Activated T-helper 2 cell treated with anti-CD3 and anti-CD28 coated beads, Interferon-gamma antibody, Interleukin-2, Interleukin-4, amounts not matched to agents 10 μg/mL and 5 μg/mL and 100 μg/mL, durations not matched to agents 14 hours and 24 hours and 36 hours (primary cell): ENCODE measurements around the gene TOPAZ1. TPM values are rescaled to one million over a fixed set of nuclear protein-coding genes. Genes with fewer than 3 reads are reported as not detected.
"Not testable (repeated sequence)": the region's sequence is repeated elsewhere in the genome, so short reads cannot be mapped to it uniquely, and the experiment has no call there.

Source experiments
- DNase-seq: peaks from one replicate; pipeline ENCODE4 v3.0.0; 2021; ENCODE audit warnings: low spot score
- H3K27ac Mint-ChIP-seq: one replicate; pipeline ENCODE4 v1.8.0; 2021; ENCODE audit warnings: mixed read lengths
- H3K27me3 Mint-ChIP-seq: one replicate; pipeline ENCODE4 v1.8.0; 2021; ENCODE audit warnings: low read depth, mixed read lengths
- H3K36me3 Mint-ChIP-seq: one replicate; pipeline ENCODE4 v1.8.0; 2021; ENCODE audit warnings: low read depth, mixed read lengths
- H3K4me1 Mint-ChIP-seq: one replicate; pipeline ENCODE4 v1.8.0; 2021; ENCODE audit warnings: low read depth, mixed read lengths
- H3K4me3 Mint-ChIP-seq: one replicate; pipeline ENCODE4 v1.8.0; 2021; ENCODE audit warnings: low read depth, mild to moderate bottlenecking, moderate library complexity, mixed read lengths
- H3K9me3 Mint-ChIP-seq: one replicate; pipeline ENCODE4 v1.8.0; 2021; ENCODE audit warnings: mixed read lengths
- intact Hi-C: fragments of 100-400 bp; cut with micrococcal nuclease; formaldehyde crosslinking; loops from one replicate; pipeline ENCODE4 v1.15.1; 2023
- total RNA-seq: library from RNA; stranded (reverse); gene quantifications from 2 replicates; pipeline ENCODE4 v1.2.3, GENCODE V29; 2022

Gene TOPAZ1
- total RNA-seq, 1 donor from 2014 or later: not detected

GRCh38 chr3:44342176-44342790 is 100.6 kb downstream of the TOPAZ1 start:
- intact Hi-C loops: no loop called here
- DNase-seq: no peak
- Mint-ChIP-seq H3K4me3 (no peak overlapping the region), H3K36me3 (peaks cover 11% of the 10 kb centered on the region), H3K27me3 (no peaks in the 10 kb centered on the region), H3K27ac (no peak overlapping the region), H3K4me1 (peaks cover 19% of the 10 kb centered on the region), H3K9me3 (no peaks in the 10 kb centered on the region)

GRCh38 chr3:44343421-44343820 is 101.7 kb downstream of the TOPAZ1 start:
- Mint-ChIP-seq H3K9me3 (no peaks in the 10 kb centered on the region), H3K27ac (no peak overlapping the region), H3K4me3 (no peak overlapping the region), H3K4me1 (peaks cover 13% of the 10 kb centered on the region), H3K27me3 (no peaks in the 10 kb centered on the region), H3K36me3 (peaks cover 11% of the 10 kb centered on the region)
- no peak for DNase-seq
- intact Hi-C loops: no loop called here

GRCh38 chr3:44346590-44346989 is 104.9 kb downstream of the TOPAZ1 start:
- H3K27ac Mint-ChIP-seq, H3K4me1 Mint-ChIP-seq, intact Hi-C loops, H3K9me3 Mint-ChIP-seq, H3K27me3 Mint-ChIP-seq, H3K4me3 Mint-ChIP-seq, H3K36me3 Mint-ChIP-seq, DNase-seq: not testable (repeated sequence)

- peaks cover 18% of the 10 kb centered on the region for H3K36me3 Mint-ChIP-seq
- H3K9me3 Mint-ChIP-seq: no peaks in the 10 kb centered on the region
- H3K27ac Mint-ChIP-seq: no peak overlapping the region
- intact Hi-C loops: no loop called here
- H3K4me1 Mint-ChIP-seq: peaks cover 4% of the 10 kb centered on the region
- H3K4me3 Mint-ChIP-seq: no peak overlapping the region
- no peaks in the 10 kb centered on the region for H3K27me3 Mint-ChIP-seq
- DNase-seq: no peak
These were observed 107.3 kb downstream of the TOPAZ1 start for GRCh38 chr3:44348993-44349392.

- no peak overlapping the region for H3K27ac Mint-ChIP-seq
- peaks cover 2% of the 10 kb centered on the region for H3K4me1 Mint-ChIP-seq
- intact Hi-C loops: no loop called here
- H3K27me3 Mint-ChIP-seq: no peaks in the 10 kb centered on the region
- H3K4me3 Mint-ChIP-seq: no peak overlapping the region
- no peak for DNase-seq
- no peaks in the 10 kb centered on the region for H3K9me3 Mint-ChIP-seq
- H3K36me3 Mint-ChIP-seq: peaks cover 32% of the 10 kb centered on the region
These were observed 111.8 kb downstream of the TOPAZ1 start for GRCh38 chr3:44353355-44353924.

GRCh38 chr3:44355362-44356033 is 113.8 kb downstream of the TOPAZ1 start:
- H3K27me3 Mint-ChIP-seq: no peaks in the 10 kb centered on the region
- DNase-seq: no peak
- H3K4me1 Mint-ChIP-seq: peaks cover 2% of the 10 kb centered on the region
- no peaks in the 10 kb centered on the region for H3K9me3 Mint-ChIP-seq
- H3K36me3 Mint-ChIP-seq: peaks cover 36% of the 10 kb centered on the region
- no peak overlapping the region for H3K4me3 Mint-ChIP-seq
- no peak overlapping the region for H3K27ac Mint-ChIP-seq
- intact Hi-C loops: no loop called here

- peaks cover 22% of the 10 kb centered on the region for H3K36me3 Mint-ChIP-seq
- no peaks in the 10 kb centered on the region for H3K27me3 Mint-ChIP-seq
- no peak overlapping the region for H3K27ac Mint-ChIP-seq
- H3K4me1 Mint-ChIP-seq: no peaks in the 10 kb centered on the region
- no peak overlapping the region for H3K4me3 Mint-ChIP-seq
- H3K9me3 Mint-ChIP-seq: no peaks in the 10 kb centered on the region
- intact Hi-C loops: no loop called here
- DNase-seq: no peak
These were observed 117.6 kb downstream of the TOPAZ1 start for GRCh38 chr3:44359146-44359751.

GRCh38 chr3:44363591-44363990 is 121.9 kb downstream of the TOPAZ1 start:
- Mint-ChIP-seq H3K27ac (no peak overlapping the region), H3K27me3 (no peaks in the 10 kb centered on the region), H3K4me3 (no peak overlapping the region), H3K9me3 (no peaks in the 10 kb centered on the region), H3K4me1 (no peaks in the 10 kb centered on the region), H3K36me3 (peaks cover 17% of the 10 kb centered on the region)
- intact Hi-C loops: no loop called here
- DNase-seq: no peak

- intact Hi-C loops: no loop called here
- Mint-ChIP-seq H3K27ac (no peak overlapping the region), H3K9me3 (no peaks in the 10 kb centered on the region), H3K36me3 (peaks cover 12% of the 10 kb centered on the region), H3K4me3 (no peak overlapping the region), H3K4me1 (no peaks in the 10 kb centered on the region), H3K27me3 (no peaks in the 10 kb centered on the region)
- DNase-seq: no peak
These were observed 124.3 kb downstream of the TOPAZ1 start for GRCh38 chr3:44365952-44366351.

- no peaks in the 10 kb centered on the region for H3K4me1 Mint-ChIP-seq
These were observed 133.8 kb downstream of the TOPAZ1 start for GRCh38 chr3:44375450-44375849.

More at GRCh38 chr3:44375450-44375849, 133.8 kb downstream of the TOPAZ1 start:
- no peak overlapping the region for H3K4me3 Mint-ChIP-seq
- intact Hi-C loops: no loop called here
- no peak for DNase-seq
- no peak overlapping the region for H3K27ac Mint-ChIP-seq
- no peaks in the 10 kb centered on the region for H3K27me3 Mint-ChIP-seq
- H3K9me3 Mint-ChIP-seq: peaks cover 37% of the 10 kb centered on the region
- H3K36me3 Mint-ChIP-seq: peaks cover 29% of the 10 kb centered on the region

Other genes with a start within 250 kb of the TOPAZ1 start
- gene TCAIM, start 96.9 kb downstream of the TOPAZ1 start, total RNA-seq: 17.5 and 18.4 TPM in 2 replicates
- 22.6 and 24.0 TPM in 2 replicates for gene ZNF445, start 235.8 kb downstream of the TOPAZ1 start, total RNA-seq